HG02885 (cell line): Measurements from ENCODE around the gene FGFRL1.

Experiments
- ATAC-seq: cut with Tn5 transposase; IDR thresholded peaks from one replicate; pipeline ENCODE4 v1.9.1; 2021; ENCODE audit warnings: mild to moderate bottlenecking; ENCODE audit not compliant: unreplicated experiment, poor library complexity

FGFRL1 gene

GRCh38 chr4:1061056-1061700, 49.8 kb downstream of the FGFRL1 start:
- no peak for ATAC-seq

- ATAC-seq, result no peak
Observed at GRCh38 chr4:1061760-1062159, 50.3 kb downstream of the FGFRL1 start.

- ATAC-seq, result no peak
Observed at GRCh38 chr4:1062419-1062818, 51.0 kb downstream of the FGFRL1 start.

DNA sequence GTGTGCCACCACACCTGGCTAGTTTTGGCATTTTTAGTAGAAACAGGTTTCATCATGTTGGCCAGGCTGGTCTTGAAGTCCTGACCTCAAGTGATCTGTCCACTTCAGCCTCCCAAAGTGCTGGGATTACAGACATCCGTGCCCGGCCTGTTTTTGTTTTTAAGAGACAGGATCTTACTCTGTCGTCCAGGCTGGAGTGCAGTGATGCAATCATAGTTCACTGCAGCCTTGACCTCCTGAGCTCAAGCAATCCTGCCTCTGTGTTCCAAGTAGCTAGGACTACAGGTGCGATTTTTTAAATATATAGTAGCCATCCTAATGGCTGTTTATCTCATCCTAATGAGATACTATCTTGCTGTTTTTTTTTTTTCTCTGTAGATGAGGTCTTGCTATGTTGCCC, 54.3 kb downstream of the FGFRL1 start:
- ATAC-seq, result no peak

- no peak for ATAC-seq
Observed at GRCh38 chr4:1069394-1069793, 58.0 kb downstream of the FGFRL1 start.

GRCh38 chr4:1072830-1073446, 61.5 kb downstream of the FGFRL1 start:
- ATAC-seq, result peak; percentile 41

- no peak for ATAC-seq
Observed at GRCh38 chr4:1074077-1074476, 62.7 kb downstream of the FGFRL1 start.

DNA sequence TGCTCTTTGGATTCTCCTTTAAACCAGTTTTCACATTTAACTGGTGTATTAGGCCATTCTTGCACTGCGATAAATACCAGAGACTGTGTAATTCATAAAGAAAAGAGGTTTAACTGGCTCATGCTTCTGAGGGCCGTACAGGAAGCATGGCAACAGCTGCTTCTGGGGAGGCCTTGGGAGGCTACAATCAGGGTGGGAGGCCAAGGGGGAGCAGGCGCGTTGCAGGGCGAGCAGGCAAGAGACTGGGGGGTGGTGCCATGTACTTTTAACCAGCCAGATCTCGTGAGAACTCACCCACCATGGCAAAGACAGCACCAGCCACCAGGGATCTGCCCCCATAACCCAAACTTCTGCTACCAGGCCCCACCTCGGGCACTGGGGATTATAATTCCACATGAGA, 63.8 kb downstream of the FGFRL1 start:
- ATAC-seq, result no peak

GRCh38 chr4:1075809-1076699, 64.6 kb downstream of the FGFRL1 start:
- ATAC-seq, result no peak
